Caco-2 (cell line): ENCODE measurements around the gene MYADML2. TPM values are rescaled to one million over a fixed set of nuclear protein-coding genes. Genes with fewer than 3 reads are reported as not detected.

ENCODE experiments used
- BruUV-seq: library from RNA; stranded (reverse); fragments of 400-500 nt; replicated peaks from 2 replicates; lab custom pipeline; 2021; lab: Mats Ljungman, UMichigan
- CTCF ChIA-PET: fragments of 300-600 bp; sonication (Branson Sonifier 250); formaldehyde crosslinking; loops from one replicate; lab custom pipeline; 2022; ENCODE audit warnings: antibody characterized with exemption; lab: Charles Lee
- POLR2A ChIA-PET: fragments of 300-600 bp; sonication (Branson Sonifier 250); formaldehyde crosslinking; loops from one replicate; lab custom pipeline; 2022; ENCODE audit warnings: antibody characterized with exemption; lab: Charles Lee
- DNase-seq, 2 experiments: peaks; one replicate each; pipeline versions ENCODE4 v3.0.0 to v3.0.0-alpha.2; 2020 to 2022
- H3K27me3 ChIP-seq: replicated peaks from 2 replicates; pipeline ENCODE4 v1.6.0; 2011; ENCODE audit warnings: low read length; ENCODE audit not compliant: control insufficient read depth, insufficient read depth
- H3K36me3 ChIP-seq: 2 replicates; pipeline ENCODE4 v1.5.1; 2011; ENCODE audit warnings: low read length; ENCODE audit not compliant: control insufficient read depth, insufficient read depth
- H3K4me1 ChIP-seq: fragments of 250-450 bp; sonication (Bioruptor Pico); 2 replicates; pipeline ENCODE4 v1.5.1; 2020; ENCODE audit warnings: mild to moderate bottlenecking
- H3K4me3 ChIP-seq: 2 replicates; pipeline ENCODE4 v1.5.1; 2011; ENCODE audit warnings: low read depth, mild to moderate bottlenecking, control low read depth, low read length
- H3K9me3 ChIP-seq: fragments of 250-450 bp; sonication (Bioruptor Pico); 2 replicates; pipeline ENCODE4 v1.5.1; 2020; ENCODE audit warnings: mild to moderate bottlenecking, moderate library complexity
- H3K27ac Mint-ChIP-seq: one replicate; pipeline ENCODE4 v1.8.0; 2022; ENCODE audit warnings: mixed read lengths; ENCODE audit not compliant: unreplicated experiment
- H3K27me3 Mint-ChIP-seq: one replicate; pipeline ENCODE4 v1.8.0; 2022; ENCODE audit warnings: mixed read lengths; ENCODE audit not compliant: insufficient read depth, unreplicated experiment
- H3K36me3 Mint-ChIP-seq: one replicate; pipeline ENCODE4 v1.8.0; 2022; ENCODE audit warnings: mild to moderate bottlenecking, mixed read lengths; ENCODE audit not compliant: insufficient read depth, unreplicated experiment
- H3K4me1 Mint-ChIP-seq: one replicate; pipeline ENCODE4 v1.8.0; 2022; ENCODE audit warnings: low read depth, mixed read lengths; ENCODE audit not compliant: unreplicated experiment
- H3K4me3 Mint-ChIP-seq: one replicate; pipeline ENCODE4 v1.8.0; 2022; ENCODE audit warnings: mild to moderate bottlenecking, moderate library complexity, mixed read lengths; ENCODE audit not compliant: unreplicated experiment
- H3K9me3 Mint-ChIP-seq: one replicate; pipeline ENCODE4 v1.8.0; 2022; ENCODE audit warnings: mixed read lengths; ENCODE audit not compliant: unreplicated experiment
- CTCF ChIP-seq, 2 experiments: fragments of 200-600 bp in 1 of 2; IDR thresholded peaks; 1 replicate in 1 of 2; 2 replicates in 1 of 2; pipeline versions ENCODE4 v1.5.1 to v1.8.0; 2011 to 2022; ENCODE audit warnings: antibody characterized with exemption in 1 of 2, control low read depth in 1 of 2, inconsistent platforms in 1 of 2, low read depth in 1 of 2, low read length in 1 of 2, mild to moderate bottlenecking in 1 of 2, moderate library complexity in 1 of 2; ENCODE audit not compliant: insufficient read depth in 1 of 2, severe bottlenecking in 1 of 2, unreplicated experiment in 1 of 2
- intact Hi-C: fragments of 100-400 bp; cut with micrococcal nuclease; formaldehyde crosslinking; loops from one replicate; pipeline ENCODE4 v1.10.0; 2022; ENCODE audit not compliant: unreplicated experiment
- total RNA-seq: library from RNA; stranded (reverse); gene quantifications from 2 replicates; pipeline ENCODE4 v1.2.3, GENCODE V29; 2022

The MYADML2 gene
- total RNA-seq, 1 experiment from 2014 or later = not detected

DNA sequence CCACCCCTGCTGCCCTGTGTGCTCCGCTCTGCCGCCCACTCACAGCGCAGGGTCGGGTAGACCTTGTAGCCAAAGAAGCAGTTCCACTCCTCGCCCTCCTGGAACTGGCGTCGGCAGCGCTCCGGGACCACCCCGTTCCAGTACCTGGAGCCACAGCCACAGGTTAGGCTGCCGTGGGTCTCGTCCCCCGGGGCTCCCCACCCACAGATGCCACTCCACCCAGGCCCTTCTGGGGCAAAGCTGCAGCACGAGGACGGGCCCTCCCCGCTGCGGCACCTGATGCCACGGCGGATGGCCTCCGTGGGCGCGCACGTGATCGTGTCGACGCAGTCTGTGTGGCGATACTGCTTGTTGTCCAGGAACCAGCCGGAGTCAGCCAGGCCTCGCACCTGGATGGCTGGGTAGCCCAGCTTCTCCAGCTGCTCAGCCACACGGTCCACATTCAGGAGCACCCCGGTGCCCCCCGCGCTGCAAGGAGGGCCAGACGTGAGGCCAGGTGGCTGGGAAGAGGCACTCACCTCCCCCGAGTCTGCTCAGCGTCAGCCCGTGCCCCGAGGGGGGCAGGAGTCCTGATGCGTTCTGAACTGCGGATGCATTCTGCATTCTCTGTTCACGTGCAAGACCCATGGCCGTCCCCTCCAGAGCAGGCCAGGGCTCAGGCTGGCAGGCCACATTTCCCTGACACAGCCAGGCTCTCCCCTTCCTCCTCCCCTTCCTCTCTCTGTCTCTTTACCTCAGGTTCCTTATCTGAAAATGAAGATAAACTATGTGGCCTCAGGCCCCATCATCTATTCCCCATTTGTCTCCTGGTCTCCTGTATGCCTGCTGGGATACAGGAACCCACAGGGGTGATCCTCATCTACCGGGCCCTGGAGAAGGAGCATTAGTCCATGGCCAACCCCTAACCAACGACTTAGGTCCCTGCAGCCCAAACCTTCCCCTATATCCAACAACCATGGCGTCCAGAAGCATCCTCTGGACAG lies 9.9 kb upstream of the MYADML2 start:
- DNase-seq = no peak
- H3K4me3 ChIP-seq = no peak overlapping the region
- H3K9me3 ChIP-seq = no peaks in the 10 kb centered on the region
- H3K27me3 Mint-ChIP-seq = no peaks in the 10 kb centered on the region
- BruUV-seq = no TSS peak
- H3K36me3 ChIP-seq = no peaks in the 10 kb centered on the region
- H3K9me3 Mint-ChIP-seq = no peaks in the 10 kb centered on the region
- intact Hi-C loops = no loop called here
- TF ChIP-seq CTCF (IDR thresholded peaks at IDR 0.05; ENCODE audit: insufficient read depth in 1 of 2, low read depth in 1 of 2, low read length in 1 of 2, severe bottlenecking in 1 of 2, unreplicated experiment in 1 of 2) = no peak
- peaks cover 37% of the 10 kb centered on the region for H3K4me1 ChIP-seq
- no peak overlapping the region for H3K27ac Mint-ChIP-seq
- peaks cover 6% of the 10 kb centered on the region for H3K4me1 Mint-ChIP-seq
- ChIA-PET CTCF (interaction anchor here (0.7 kb wide), 1 partner anchor 40 kb away, joined by 3 read pairs; no protein-coding TSS in a partner anchor), POLR2A (no interaction called here)
- H3K4me3 Mint-ChIP-seq = no peak overlapping the region
- H3K36me3 Mint-ChIP-seq = peaks cover 15% of the 10 kb centered on the region
- H3K27me3 ChIP-seq = 0 out of 2 replicates have a peak, but pooled peaks cover 1% of the 10 kb centered on the region

GRCh38 chr17:81955756-81956544 lies 8.9 kb upstream of the MYADML2 start:
- Mint-ChIP-seq H3K9me3 (no peaks in the 10 kb centered on the region), H3K4me3 (no peak overlapping the region), H3K27me3 (no peaks in the 10 kb centered on the region), H3K4me1 (peaks cover 6% of the 10 kb centered on the region), H3K36me3 (peaks cover 15% of the 10 kb centered on the region), H3K27ac (no peak overlapping the region)
- TF ChIP-seq CTCF (IDR thresholded peaks at IDR 0.05; ENCODE audit: insufficient read depth in 1 of 2, low read depth in 1 of 2, low read length in 1 of 2, severe bottlenecking in 1 of 2, unreplicated experiment in 1 of 2) = no peak
- BruUV-seq = no TSS peak
- intact Hi-C loops = no loop called here
- no peak for DNase-seq
- POLR2A ChIA-PET = no interaction called here
- Histone ChIP-seq H3K4me3 (no peak overlapping the region), H3K4me1 (peaks cover 37% of the 10 kb centered on the region), H3K36me3 (no peaks in the 10 kb centered on the region), H3K9me3 (no peaks in the 10 kb centered on the region), H3K27me3 (0 out of 2 replicates have a peak, but pooled peaks cover 1% of the 10 kb centered on the region)
- CTCF ChIA-PET = interaction anchor here (0.6 to 1.8 kb wide), 3 partner anchors 12 to 67 kb away, joined by 5 read pairs; partner anchors contain the start of genes CENPX and LRRC45
